HepG2 (cell line): ENCODE results near the gene TGM4. TPM values are rescaled to one million over a fixed set of nuclear protein-coding genes. Genes with fewer than 3 reads are reported as not detected.

ENCODE experiments used
- BORCS8-MEF2B ChIP-seq: sonication (generic); formaldehyde crosslinking; IDR thresholded peaks from 2 replicates; pipeline ENCODE4 v1.8.0; 2022; ENCODE audit warnings: mild to moderate bottlenecking, missing genetic modification reagents
- CEBPG ChIP-seq: IDR thresholded peaks from 2 replicates; pipeline ENCODE4 v1.6.1; 2016
- GABPA ChIP-seq, 2 experiments: IDR thresholded peaks; 2 replicates each; pipeline ENCODE4 v1.6.1; 2011 to 2016; ENCODE audit warnings: low read depth in 2 of 2, low read length in 1 of 2, missing biosample characterization in 1 of 2, missing genetic modification characterization in 1 of 2
- PHF8 ChIP-seq: sonication (generic); formaldehyde crosslinking; IDR thresholded peaks from 2 replicates; pipeline ENCODE4 v1.5.0; 2020; ENCODE audit warnings: missing genetic modification reagents
- POLR2AphosphoS5 ChIP-seq: IDR thresholded peaks from 2 replicates; pipeline ENCODE4 v1.6.1; 2012; ENCODE audit warnings: low read depth, low read length
- RBM22 ChIP-seq: fragments of 200-400 bp; formaldehyde crosslinking; optimal IDR thresholded peaks from 2 replicates; pipeline ENCODE3; 2017; ENCODE audit warnings: mild to moderate bottlenecking, low read length, moderate library complexity
- RFX1 ChIP-seq: fragments of 450-650 bp; IDR thresholded peaks from 2 replicates; pipeline ENCODE4 v1.6.1; 2017
- THAP11 ChIP-seq: IDR thresholded peaks from 2 replicates; pipeline ENCODE4 v1.6.1; 2016; ENCODE audit warnings: missing biosample characterization, missing genetic modification reagents
- ZFP36L2 ChIP-seq: sonication (generic); formaldehyde crosslinking; IDR thresholded peaks from 2 replicates; pipeline ENCODE4 v1.4.0; 2020; ENCODE audit warnings: missing genetic modification reagents
- ZNF451 ChIP-seq: sonication (generic); formaldehyde crosslinking; IDR thresholded peaks from 2 replicates; pipeline ENCODE4 v1.5.0; 2020; ENCODE audit warnings: mild to moderate bottlenecking, missing genetic modification reagents
- ZNF577 ChIP-seq: sonication (generic); formaldehyde crosslinking; IDR thresholded peaks from 2 replicates; pipeline ENCODE4 v1.4.0; 2020; ENCODE audit warnings: mild to moderate bottlenecking, low read depth, missing genetic modification reagents, borderline replicate concordance
- ZNF776 ChIP-seq: sonication (generic); formaldehyde crosslinking; IDR thresholded peaks from 2 replicates; pipeline ENCODE4 v1.4.0; 2020; ENCODE audit warnings: mild to moderate bottlenecking, missing genetic modification reagents
- ZSCAN25 ChIP-seq: sonication (generic); formaldehyde crosslinking; IDR thresholded peaks from 2 replicates; pipeline ENCODE4 v1.8.0; 2022; ENCODE audit warnings: mild to moderate bottlenecking, missing genetic modification reagents
- polyA plus RNA-seq, 8 experiments: library from polyadenylated mRNA; depleted of rRNA in 3 of 8; stranded (reverse) in 7 of 8; unstranded in 1 of 8; fragments of >200 nt; fragmentation: Illumina TruSeq in 4 of 8; extraction: Trizol in 4 of 8; gene quantifications; 2 replicates each; pipeline versions ENCODE4 v1.2.1 to v1.2.3, GENCODE V29; 2011 to 2016; ENCODE audit warnings: low read depth in 4 of 8, missing spikeins in 1 of 8, mixed read lengths in 1 of 8; ENCODE audit not compliant: insufficient read depth in 1 of 8
- total RNA-seq, 5 experiments: library from RNA; depleted of rRNA; stranded (reverse); fragments of >200 nt; fragmentation: Illumina TruSeq; extraction: Trizol; gene quantifications; 2 replicates each; pipeline ENCODE4 v1.2.3, GENCODE V29; 2016; ENCODE audit warnings: low read depth in 1 of 5
- TF ChIP-seq, protein P1 (sequence below): sonication (generic); formaldehyde crosslinking; IDR thresholded peaks from 2 replicates; pipeline ENCODE4 v1.8.1; 2023; ENCODE audit warnings: mild to moderate bottlenecking, inconsistent platforms, moderate library complexity, missing genetic modification reagents, borderline replicate concordance
- TF ChIP-seq, protein P2 (sequence below), 2 experiments: sonication (generic) in 1 of 2; formaldehyde crosslinking in 1 of 2; IDR thresholded peaks; 2 replicates each; pipeline versions ENCODE4 v1.5.1 to v1.6.1; 2011 to 2020; ENCODE audit warnings: borderline replicate concordance in 1 of 2, low read depth in 1 of 2, low read length in 1 of 2, mild to moderate bottlenecking in 1 of 2, missing genetic modification reagents in 1 of 2, moderate library complexity in 1 of 2
- TF ChIP-seq, protein P3 (sequence below): sonication (generic); formaldehyde crosslinking; IDR thresholded peaks from 2 replicates; pipeline ENCODE4 v1.8.0; 2022; ENCODE audit warnings: missing genetic modification reagents, mild to moderate bottlenecking, borderline replicate concordance
- TF ChIP-seq, protein P4 (sequence below): sonication (generic); formaldehyde crosslinking; IDR thresholded peaks from 2 replicates; pipeline ENCODE4 v1.4.0; 2020; ENCODE audit warnings: missing genetic modification reagents, low read depth, mild to moderate bottlenecking, borderline replicate concordance
- TF ChIP-seq, protein P5 (sequence below): sonication (generic); formaldehyde crosslinking; IDR thresholded peaks from 2 replicates; pipeline ENCODE4 v1.5.0; 2020; ENCODE audit warnings: mild to moderate bottlenecking, missing genetic modification reagents, borderline replicate concordance

The TGM4 gene
- total and polyA plus RNA-seq, 2 of the 13 experiments (the other 11 are each of a cell fraction or from before 2014, with no cell fraction given), result 0.07 to 0.15 TPM

DNA sequence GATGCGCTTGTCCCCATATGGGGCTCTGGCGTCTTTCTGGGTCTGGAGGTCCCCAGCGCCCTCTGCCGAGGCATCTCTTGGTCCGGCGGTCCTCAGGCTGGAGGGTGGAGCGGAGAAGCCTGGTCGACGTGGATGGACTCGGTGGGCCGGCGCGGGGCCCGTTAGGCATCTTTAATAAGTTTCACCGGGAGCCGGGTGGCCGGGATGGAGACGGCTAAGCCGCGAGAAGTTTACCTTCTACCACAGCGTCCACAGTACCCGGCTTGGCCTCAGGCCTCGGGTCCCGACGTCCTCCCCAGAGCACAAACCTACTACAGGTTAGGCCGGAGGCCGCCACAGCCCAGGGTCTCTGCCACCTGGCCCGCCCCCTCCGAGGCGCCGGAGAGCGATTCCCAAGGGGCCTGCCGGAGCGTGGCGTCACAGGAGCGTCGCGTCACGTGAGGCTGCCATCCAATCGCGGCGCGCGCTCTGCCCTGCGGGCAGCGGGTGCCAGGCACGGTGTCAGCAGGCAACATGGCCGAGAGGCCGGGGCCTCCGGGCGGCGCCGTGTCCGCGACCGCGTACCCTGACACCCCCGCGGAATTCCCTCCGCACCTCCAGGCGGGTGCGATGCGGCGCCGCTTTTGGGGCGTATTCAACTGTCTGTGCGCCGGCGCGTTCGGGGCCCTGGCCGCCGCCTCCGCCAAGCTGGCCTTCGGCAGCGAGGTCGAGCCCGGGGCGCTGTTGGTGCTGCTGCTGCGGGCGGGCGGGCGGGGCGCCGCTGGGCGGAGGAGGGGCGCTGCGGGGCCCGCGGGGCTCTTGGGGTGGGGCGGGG, 12.8 kb upstream of the TGM4 start, which contains the start of gene TMEM42 (continued):
- TF ChIP-seq, protein P1, sequence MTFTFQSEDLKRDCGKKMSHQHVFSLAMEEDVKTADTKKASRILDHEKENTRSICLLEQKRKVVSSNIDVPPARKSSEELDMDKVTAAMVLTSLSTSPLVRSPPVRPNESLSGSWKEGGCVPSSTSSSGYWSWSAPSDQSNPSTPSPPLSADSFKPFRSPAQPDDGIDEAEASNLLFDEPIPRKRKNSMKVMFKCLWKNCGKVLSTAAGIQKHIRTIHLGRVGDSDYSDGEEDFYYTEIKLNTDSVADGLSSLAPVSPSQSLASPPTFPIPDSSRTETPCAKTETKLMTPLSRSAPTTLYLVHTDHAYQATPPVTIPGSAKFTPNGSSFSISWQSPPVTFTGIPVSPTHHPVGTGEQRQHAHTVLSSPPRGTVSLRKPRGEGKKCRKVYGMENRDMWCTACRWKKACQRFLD (CRISPR knock-in tag), result no peak; the same call in 1 of the 2 replicates
- TF ChIP-seq, protein P2, sequence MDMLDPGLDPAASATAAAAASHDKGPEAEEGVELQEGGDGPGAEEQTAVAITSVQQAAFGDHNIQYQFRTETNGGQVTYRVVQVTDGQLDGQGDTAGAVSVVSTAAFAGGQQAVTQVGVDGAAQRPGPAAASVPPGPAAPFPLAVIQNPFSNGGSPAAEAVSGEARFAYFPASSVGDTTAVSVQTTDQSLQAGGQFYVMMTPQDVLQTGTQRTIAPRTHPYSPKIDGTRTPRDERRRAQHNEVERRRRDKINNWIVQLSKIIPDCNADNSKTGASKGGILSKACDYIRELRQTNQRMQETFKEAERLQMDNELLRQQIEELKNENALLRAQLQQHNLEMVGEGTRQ (IDR thresholded peaks at IDR 0.05; ENCODE audit: low read depth, low read length), result peak; percentile 98
- TF ChIP-seq, protein P2 (CRISPR knock-in tag; IDR thresholded peaks at IDR 0.05; ENCODE audit: borderline replicate concordance), result peak; percentile 98; the same call in 1 of the 2 replicates
- TF ChIP-seq, protein P3, sequence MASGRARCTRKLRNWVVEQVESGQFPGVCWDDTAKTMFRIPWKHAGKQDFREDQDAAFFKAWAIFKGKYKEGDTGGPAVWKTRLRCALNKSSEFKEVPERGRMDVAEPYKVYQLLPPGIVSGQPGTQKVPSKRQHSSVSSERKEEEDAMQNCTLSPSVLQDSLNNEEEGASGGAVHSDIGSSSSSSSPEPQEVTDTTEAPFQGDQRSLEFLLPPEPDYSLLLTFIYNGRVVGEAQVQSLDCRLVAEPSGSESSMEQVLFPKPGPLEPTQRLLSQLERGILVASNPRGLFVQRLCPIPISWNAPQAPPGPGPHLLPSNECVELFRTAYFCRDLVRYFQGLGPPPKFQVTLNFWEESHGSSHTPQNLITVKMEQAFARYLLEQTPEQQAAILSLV (CRISPR knock-in tag), result peak; percentile 42; the same call in 1 of the 2 replicates
- TF ChIP-seq RBM22, result no peak
- TF ChIP-seq, protein P4, sequence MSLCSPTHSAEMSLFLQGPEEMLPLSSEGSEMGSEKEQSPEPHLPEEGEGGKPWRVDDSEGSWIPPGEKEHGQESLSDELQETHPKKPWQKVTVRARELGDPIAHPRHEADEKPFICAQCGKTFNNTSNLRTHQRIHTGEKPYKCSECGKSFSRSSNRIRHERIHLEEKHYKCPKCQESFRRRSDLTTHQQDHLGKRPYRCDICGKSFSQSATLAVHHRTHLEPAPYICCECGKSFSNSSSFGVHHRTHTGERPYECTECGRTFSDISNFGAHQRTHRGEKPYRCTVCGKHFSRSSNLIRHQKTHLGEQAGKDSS (CRISPR knock-in tag), result peak; percentile 38; the same call in 1 of the 2 replicates
- TF ChIP-seq THAP11 (CRISPR knock-in tag), result peak; percentile 59
- peak; percentile 11; the same call in 1 of the 2 replicates for TF ChIP-seq CEBPG (CRISPR knock-in tag)
- TF ChIP-seq ZNF451 (CRISPR knock-in tag), result peak; percentile 17; the same call in 1 of the 2 replicates
- TF ChIP-seq ZFP36L2 (CRISPR knock-in tag), result no peak
- TF ChIP-seq GABPA (IDR thresholded peaks at IDR 0.05; ENCODE audit: low read depth, low read length), result no peak
- no peak for TF ChIP-seq GABPA (CRISPR knock-in tag; IDR thresholded peaks at IDR 0.05; ENCODE audit: low read depth)
- TF ChIP-seq ZNF776 (CRISPR knock-in tag), result peak; percentile 73; the same call in 1 of the 2 replicates
- TF ChIP-seq PHF8, result peak; percentile 93
- TF ChIP-seq ZSCAN25 (CRISPR knock-in tag), result peak; percentile 34; the same call in 1 of the 2 replicates
- TF ChIP-seq BORCS8-MEF2B, result peak; percentile 27; the same call in 1 of the 2 replicates
- TF ChIP-seq, protein P5, sequence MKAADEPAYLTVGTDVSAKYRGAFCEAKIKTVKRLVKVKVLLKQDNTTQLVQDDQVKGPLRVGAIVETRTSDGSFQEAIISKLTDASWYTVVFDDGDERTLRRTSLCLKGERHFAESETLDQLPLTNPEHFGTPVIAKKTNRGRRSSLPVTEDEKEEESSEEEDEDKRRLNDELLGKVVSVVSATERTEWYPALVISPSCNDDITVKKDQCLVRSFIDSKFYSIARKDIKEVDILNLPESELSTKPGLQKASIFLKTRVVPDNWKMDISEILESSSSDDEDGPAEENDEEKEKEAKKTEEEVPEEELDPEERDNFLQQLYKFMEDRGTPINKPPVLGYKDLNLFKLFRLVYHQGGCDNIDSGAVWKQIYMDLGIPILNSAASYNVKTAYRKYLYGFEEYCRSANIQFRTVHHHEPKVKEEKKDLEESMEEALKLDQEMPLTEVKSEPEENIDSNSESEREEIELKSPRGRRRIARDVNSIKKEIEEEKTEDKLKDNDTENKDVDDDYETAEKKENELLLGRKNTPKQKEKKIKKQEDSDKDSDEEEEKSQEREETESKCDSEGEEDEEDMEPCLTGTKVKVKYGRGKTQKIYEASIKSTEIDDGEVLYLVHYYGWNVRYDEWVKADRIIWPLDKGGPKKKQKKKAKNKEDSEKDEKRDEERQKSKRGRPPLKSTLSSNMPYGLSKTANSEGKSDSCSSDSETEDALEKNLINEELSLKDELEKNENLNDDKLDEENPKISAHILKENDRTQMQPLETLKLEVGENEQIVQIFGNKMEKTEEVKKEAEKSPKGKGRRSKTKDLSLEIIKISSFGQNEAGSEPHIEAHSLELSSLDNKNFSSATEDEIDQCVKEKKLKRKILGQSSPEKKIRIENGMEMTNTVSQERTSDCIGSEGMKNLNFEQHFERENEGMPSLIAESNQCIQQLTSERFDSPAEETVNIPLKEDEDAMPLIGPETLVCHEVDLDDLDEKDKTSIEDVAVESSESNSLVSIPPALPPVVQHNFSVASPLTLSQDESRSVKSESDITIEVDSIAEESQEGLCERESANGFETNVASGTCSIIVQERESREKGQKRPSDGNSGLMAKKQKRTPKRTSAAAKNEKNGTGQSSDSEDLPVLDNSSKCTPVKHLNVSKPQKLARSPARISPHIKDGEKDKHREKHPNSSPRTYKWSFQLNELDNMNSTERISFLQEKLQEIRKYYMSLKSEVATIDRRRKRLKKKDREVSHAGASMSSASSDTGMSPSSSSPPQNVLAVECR (CRISPR knock-in tag), result peak; percentile 72; the same call in 1 of the 2 replicates
- TF ChIP-seq RFX1, result no peak
- TF ChIP-seq ZNF577, result no peak
- peak; percentile 82 for TF ChIP-seq POLR2AphosphoS5
